ENCODE data around the gene SDHA.

- TF ChIP-seq EZH2 (IDR thresholded peaks at IDR 0.05; ENCODE audit: borderline replicate concordance, insufficient read depth, low read depth, low read length, poor library complexity, severe bottlenecking) (no peak), CTCF (IDR thresholded peaks at IDR 0.05) (no peak)
Observed at GRCh38 chr5:171801-172331, 46.3 kb upstream of the SDHA start.

All from B cell (primary cell).